ENCODE data around the gene DENND2C.

Gene DENND2C

GRCh38 chr1:114677691-114678090 is 7.8 kb upstream of the DENND2C start:
- DNase-seq: no peak

GRCh38 chr1:114676115-114676514 is 6.3 kb upstream of the DENND2C start:
- DNase-seq: no peak

GRCh38 chr1:114671939-114672275 is 2.1 kb upstream of the DENND2C start:
- no peak for DNase-seq

- peak; percentile 78 for DNase-seq
These were observed 1.4 kb upstream of the DENND2C start for GRCh38 chr1:114671011-114671938.

- DNase-seq: peak; percentile 63
These were observed 498 bp upstream of the DENND2C start for GRCh38 chr1:114670083-114671010.

GRCh38 chr1:114668784-114669561 is 876 bp downstream of the DENND2C start:
- DNase-seq: no peak

- DNase-seq: no peak
These were observed 1.5 kb downstream of the DENND2C start for GRCh38 chr1:114668373-114668772.

- DNase-seq: no peak
These were observed 2.9 kb downstream of the DENND2C start for GRCh38 chr1:114666954-114667353.

- DNase-seq: no peak
These were observed 9.6 kb downstream of the DENND2C start for GRCh38 chr1:114660238-114660637.

- no peak for DNase-seq
These were observed 18.0 kb downstream of the DENND2C start for GRCh38 chr1:114651893-114652292.

GRCh38 chr1:114648503-114648902 is 21.3 kb downstream of the DENND2C start:
- no peak for DNase-seq

GRCh38 chr1:114641377-114641776 is 28.5 kb downstream of the DENND2C start:
- no peak for DNase-seq

GRCh38 chr1:114638910-114639309 is 30.9 kb downstream of the DENND2C start:
- no peak for DNase-seq

- DNase-seq: no peak
These were observed 37.4 kb downstream of the DENND2C start for GRCh38 chr1:114632427-114632826.

GRCh38 chr1:114627107-114627506 is 42.7 kb downstream of the DENND2C start:
- DNase-seq: no peak

GRCh38 chr1:114623364-114623763 is 46.5 kb downstream of the DENND2C start:
- no peak for DNase-seq

- no peak for DNase-seq
These were observed 49.4 kb downstream of the DENND2C start for GRCh38 chr1:114620419-114620818.

GRCh38 chr1:114618606-114619005 is 51.2 kb downstream of the DENND2C start:
- DNase-seq: no peak

- DNase-seq: peak; percentile 74
These were observed 59.2 kb downstream of the DENND2C start for GRCh38 chr1:114610546-114611245.

- DNase-seq: no peak
These were observed 60.0 kb downstream of the DENND2C start for GRCh38 chr1:114609826-114610225.

GRCh38 chr1:114609026-114609425 is 60.8 kb downstream of the DENND2C start:
- DNase-seq: peak; percentile 66

GRCh38 chr1:114607223-114607622 is 62.6 kb downstream of the DENND2C start:
- DNase-seq: no peak

Measured in NCI-H1694 treated with DMSO at 0.1 percent for 48 hours (cell line).